Mesenchymal stem cell (in vitro differentiated cells and primary cell): ENCODE data around the gene WDFY2.

ENCODE experiments used
- DNase-seq: peaks from one replicate; pipeline ENCODE4 v3.0.0-alpha.2; 2013
- H2AFZ ChIP-seq: one replicate; pipeline ENCODE4 v1.6.1; 2013; ENCODE audit warnings: low read depth, mild to moderate bottlenecking, control low read depth, inconsistent platforms, low read length, moderate library complexity
- H2AK5ac ChIP-seq: 2 replicates; pipeline ENCODE4 v1.6.1; 2013; ENCODE audit warnings: low read length, moderate library complexity, mild to moderate bottlenecking, inconsistent platforms; ENCODE audit not compliant: severe bottlenecking
- H2BK120ac ChIP-seq: one replicate; pipeline ENCODE4 v1.6.1; 2013; ENCODE audit warnings: low read depth, mild to moderate bottlenecking, inconsistent platforms, low read length, moderate library complexity
- H2BK12ac ChIP-seq, 2 experiments: one replicate each; pipeline ENCODE4 v1.6.1; 2013; ENCODE audit warnings: inconsistent platforms in 2 of 2, low read length in 2 of 2, mild to moderate bottlenecking in 2 of 2, moderate library complexity in 2 of 2, control low read depth in 1 of 2
- H2BK15ac ChIP-seq: one replicate; pipeline ENCODE4 v1.6.1; 2013; ENCODE audit warnings: mild to moderate bottlenecking, low read depth, inconsistent platforms; ENCODE audit not compliant: poor library complexity, severe bottlenecking
- H2BK5ac ChIP-seq: 2 replicates; pipeline ENCODE4 v1.6.1; 2013; ENCODE audit warnings: low read depth, mild to moderate bottlenecking, low read length, control low read depth, inconsistent platforms; ENCODE audit not compliant: poor library complexity, severe bottlenecking
- H3K14ac ChIP-seq, 2 experiments: one replicate each; pipeline ENCODE4 v1.6.1; 2013; ENCODE audit warnings: inconsistent platforms in 2 of 2, low read length in 2 of 2, control low read depth in 1 of 2, mild to moderate bottlenecking in 1 of 2, moderate library complexity in 1 of 2
- H3K18ac ChIP-seq, 2 experiments: one replicate each; pipeline ENCODE4 v1.6.1; 2013; ENCODE audit warnings: inconsistent platforms in 2 of 2, low read length in 2 of 2, control low read depth in 1 of 2, low read depth in 1 of 2, mild to moderate bottlenecking in 1 of 2
- H3K23ac ChIP-seq, 2 experiments: one replicate each; pipeline ENCODE4 v1.6.1; 2013; ENCODE audit warnings: inconsistent platforms in 2 of 2, low read length in 2 of 2, mild to moderate bottlenecking in 2 of 2, moderate library complexity in 2 of 2, control low read depth in 1 of 2
- H3K27ac ChIP-seq: 2 replicates; pipeline ENCODE4 v1.5.1; 2013; ENCODE audit warnings: mild to moderate bottlenecking, moderate library complexity, low read length, control low read depth, inconsistent platforms; ENCODE audit not compliant: poor library complexity, severe bottlenecking
- H3K27me3 ChIP-seq, 2 experiments: 2 replicates each; pipeline versions ENCODE4 v1.6.1 to v1.7.0; 2013; ENCODE audit warnings: low read length in 2 of 2, mild to moderate bottlenecking in 2 of 2, moderate library complexity in 2 of 2, control low read depth in 1 of 2, inconsistent platforms in 1 of 2; ENCODE audit not compliant: control insufficient read depth in 1 of 2, insufficient read depth in 1 of 2
- H3K36me3 ChIP-seq, 2 experiments: 2 replicates each; pipeline versions ENCODE4 v1.6.1 to v1.7.0; 2013; ENCODE audit warnings: low read length in 2 of 2, control low read depth in 1 of 2, inconsistent platforms in 1 of 2, low read depth in 1 of 2, mild to moderate bottlenecking in 1 of 2; ENCODE audit not compliant: insufficient read depth in 2 of 2, control insufficient read depth in 1 of 2
- H3K4ac ChIP-seq, 2 experiments: one replicate each; pipeline ENCODE4 v1.6.1; 2013; ENCODE audit warnings: inconsistent platforms in 2 of 2, low read length in 2 of 2, mild to moderate bottlenecking in 2 of 2, moderate library complexity in 2 of 2, control low read depth in 1 of 2, low read depth in 1 of 2
- H3K4me1 ChIP-seq: 2 replicates; pipeline ENCODE4 v1.6.1; 2013; ENCODE audit warnings: low read depth, low read length, control low read depth; ENCODE audit not compliant: control insufficient read depth, insufficient read depth
- H3K4me2 ChIP-seq: 2 replicates; pipeline ENCODE4 v1.6.1; 2013; ENCODE audit warnings: low read length, mild to moderate bottlenecking, inconsistent platforms; ENCODE audit not compliant: poor library complexity, severe bottlenecking
- H3K4me3 ChIP-seq, 2 experiments: 2 replicates each; pipeline versions ENCODE4 v1.5.1 to v1.7.0; 2013; ENCODE audit warnings: low read length in 2 of 2, mild to moderate bottlenecking in 2 of 2, control low read depth in 1 of 2, low read depth in 1 of 2; ENCODE audit not compliant: insufficient read depth in 1 of 2
- H3K79me1 ChIP-seq: replicated peaks from 2 replicates; pipeline ENCODE4 v1.6.1; 2013; ENCODE audit warnings: mild to moderate bottlenecking, control low read depth, low read length, inconsistent platforms; ENCODE audit not compliant: poor library complexity, severe bottlenecking
- H3K9ac ChIP-seq: 2 replicates; pipeline ENCODE4 v1.7.0; 2013; ENCODE audit warnings: mild to moderate bottlenecking, low read length, moderate library complexity
- H3K9me3 ChIP-seq: 2 replicates; pipeline ENCODE4 v1.7.0; 2013; ENCODE audit warnings: mild to moderate bottlenecking, low read length; ENCODE audit not compliant: control insufficient read depth
- H4K8ac ChIP-seq: one replicate; pipeline ENCODE4 v1.6.1; 2013; ENCODE audit warnings: inconsistent platforms, mild to moderate bottlenecking, low read length, moderate library complexity
- H4K91ac ChIP-seq: one replicate; pipeline ENCODE4 v1.6.1; 2013; ENCODE audit warnings: mild to moderate bottlenecking, low read length, inconsistent platforms
- WGBS: methylation state at CpG from one replicate; pipeline ENCODE4 v1.1.7; 2013; ENCODE audit warnings: mixed read lengths; 5-methylcytosine and 5-hydroxymethylcytosine counted together

The WDFY2 gene

DNA sequence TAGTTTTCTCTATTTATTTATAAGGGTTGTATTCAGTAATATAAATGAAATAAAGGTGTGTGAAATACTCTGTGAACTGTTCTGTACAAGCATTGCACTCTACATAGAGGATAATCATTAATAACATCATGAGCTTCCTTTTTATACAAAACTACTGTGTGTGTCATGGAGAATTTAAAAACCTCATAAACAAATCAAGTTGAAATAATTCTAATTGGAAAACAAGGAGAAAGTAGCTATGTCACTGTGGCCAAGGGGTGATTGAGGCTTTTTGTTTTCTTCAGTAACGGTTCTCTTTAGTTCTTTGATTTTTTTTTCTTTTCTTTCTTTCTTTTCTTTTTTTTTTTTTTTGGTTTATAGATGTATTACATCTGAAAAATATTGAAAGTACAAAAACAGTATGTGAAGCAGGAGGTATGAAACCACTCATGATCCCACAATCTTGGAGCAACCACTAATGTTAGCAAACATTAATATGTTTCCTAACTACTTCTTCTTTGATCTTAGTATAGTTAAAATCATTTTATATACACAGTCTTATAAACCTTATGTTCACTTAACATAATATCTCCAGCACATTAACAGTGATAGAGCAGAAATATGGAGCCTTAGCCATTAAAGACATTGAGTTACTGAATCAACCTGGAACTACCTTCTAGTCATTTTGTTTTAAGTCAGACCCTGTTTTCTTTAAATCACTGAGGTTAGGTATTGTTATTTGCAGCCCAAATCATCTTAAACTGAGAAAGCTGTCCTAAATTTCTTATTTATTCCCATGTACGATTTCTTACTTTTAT, 45.4 kb downstream of the WDFY2 start:
- peak overlapping the region; percentile 29 for H3K9ac ChIP-seq
- no CpG with 5 or more reads among the region's 2 CpGs for WGBS
- no peak overlapping the region for H3K18ac ChIP-seq

GRCh38 chr13:51630288-51630615, 46.0 kb downstream of the WDFY2 start:
- H3K18ac ChIP-seq: no peak overlapping the region
- H4K8ac ChIP-seq: no peak overlapping the region
- peak overlapping the region; percentile 33 for H3K9ac ChIP-seq
- H2BK12ac ChIP-seq: no peak overlapping the region
- no peaks in the 10 kb centered on the region for H3K27me3 ChIP-seq
- H3K9me3 ChIP-seq: no peaks in the 10 kb centered on the region
- no peak overlapping the region for H2BK15ac ChIP-seq
- no peak overlapping the region for H3K27ac ChIP-seq
- H3K36me3 ChIP-seq: peaks cover 0 to 3% of the 10 kb centered on the region in 2 experiments
- no peak overlapping the region for H3K4me2 ChIP-seq
- no peak overlapping the region for H2AK5ac ChIP-seq
- H3K23ac ChIP-seq: no peak overlapping the region
- DNase-seq: no peak
- H2BK120ac ChIP-seq: no peak overlapping the region
- H3K4me1 ChIP-seq: peaks cover 18% of the 10 kb centered on the region
- H3K79me1 ChIP-seq: peaks cover 15% of the 10 kb centered on the region
- no peak overlapping the region for H2BK5ac ChIP-seq
- WGBS: 100% methylated on average over 1 of the region's 2 CpGs
- no peak overlapping the region for H3K4me3 ChIP-seq
- H2AFZ ChIP-seq: no peak overlapping the region
- H3K4ac ChIP-seq: no peak overlapping the region
- H3K14ac ChIP-seq: no peak overlapping the region
- H4K91ac ChIP-seq: no peak overlapping the region

More for the DNA sequence above, 45.4 kb downstream of the WDFY2 start:
- Histone ChIP-seq H3K23ac (no peak overlapping the region), H3K9me3 (no peaks in the 10 kb centered on the region), H3K4me3 (no peak overlapping the region), H3K4ac (no peak overlapping the region), H4K91ac (no peak overlapping the region), H3K14ac (no peak overlapping the region), H2AFZ (no peak overlapping the region), H3K79me1 (peaks cover 16% of the 10 kb centered on the region), H3K27ac (no peak overlapping the region), H2BK15ac (no peak overlapping the region), H3K27me3 (no peaks in the 10 kb centered on the region), H2BK120ac (no peak overlapping the region), H3K36me3 (peaks cover 0 to 3% of the 10 kb centered on the region in 2 experiments), H3K4me2 (no peak overlapping the region), H2AK5ac (no peak overlapping the region), H2BK12ac (no peak overlapping the region), H4K8ac (no peak overlapping the region), H2BK5ac (no peak overlapping the region), H3K4me1 (peaks cover 19% of the 10 kb centered on the region)
- no peak for DNase-seq

- H3K18ac ChIP-seq: peak overlapping the region; percentile 23 to 88
- no peak overlapping the region for H2BK120ac ChIP-seq
- H3K14ac ChIP-seq: peak overlapping the region in 1 of 2 experiments; percentile 83
- H2BK5ac ChIP-seq: no peak overlapping the region
- no peaks in the 10 kb centered on the region for H3K27me3 ChIP-seq
- peak overlapping the region; percentile 72 for H3K9ac ChIP-seq
- peak overlapping the region; percentile 87 for H4K8ac ChIP-seq
- H3K4me2 ChIP-seq: no peak overlapping the region
- H3K27ac ChIP-seq: peak overlapping the region; percentile 20
- no peaks in the 10 kb centered on the region for H3K36me3 ChIP-seq
- H4K91ac ChIP-seq: peak overlapping the region; percentile 55
- peaks cover 11% of the 10 kb centered on the region for H3K4me1 ChIP-seq
- peaks cover 13% of the 10 kb centered on the region for H3K79me1 ChIP-seq
- peak overlapping the region in 1 of 2 experiments; percentile 86 for H3K23ac ChIP-seq
- peak overlapping the region; percentile 20 to 44 for H3K4ac ChIP-seq
- H2AFZ ChIP-seq: no peak overlapping the region
- H3K4me3 ChIP-seq: peak overlapping the region in 1 of 2 experiments; percentile 25
- 80% methylated on average over 3 of the region's 3 CpGs for WGBS
- H3K9me3 ChIP-seq: no peaks in the 10 kb centered on the region
- H2BK12ac ChIP-seq: peak overlapping the region in 1 of 2 experiments; percentile 91
- H2AK5ac ChIP-seq: peak overlapping the region; percentile 47
- H2BK15ac ChIP-seq: no peak overlapping the region
- no peak for DNase-seq
Measured at GRCh38 chr13:51632591-51633362, 48.5 kb downstream of the WDFY2 start.

- Histone ChIP-seq H4K91ac (no peak overlapping the region), H4K8ac (no peak overlapping the region), H2BK5ac (no peak overlapping the region), H3K4ac (no peak overlapping the region), H3K9ac (no peak overlapping the region), H3K4me1 (peaks cover 8% of the 10 kb centered on the region), H3K9me3 (no peaks in the 10 kb centered on the region), H2AFZ (no peak overlapping the region), H3K14ac (no peak overlapping the region), H3K79me1 (peaks cover 8% of the 10 kb centered on the region), H3K23ac (no peak overlapping the region), H3K4me2 (no peak overlapping the region), H2BK120ac (no peak overlapping the region), H2BK12ac (no peak overlapping the region), H3K18ac (no peak overlapping the region), H3K36me3 (no peaks in the 10 kb centered on the region), H2BK15ac (peak overlapping the region; percentile 36), H2AK5ac (no peak overlapping the region), H3K27me3 (no peaks in the 10 kb centered on the region), H3K4me3 (no peak overlapping the region), H3K27ac (no peak overlapping the region)
- DNase-seq: no peak
- WGBS: 94% methylated on average over 11 of the region's 12 CpGs
Measured at GRCh38 chr13:51635137-51635878, 51.0 kb downstream of the WDFY2 start.
